ENCODE data around the gene TOB1. TPM values are rescaled to one million over a fixed set of nuclear protein-coding genes. Genes with fewer than 3 reads are reported as not detected.
A peak's percentile ranks its signal among the peaks of the same experiment; 100 is the strongest.

The TOB1 gene
- total and polyA plus RNA-seq, 9 of the 15 experiments (the other 6 are each of a cell fraction or from before 2014, with no cell fraction given) = 4.8 to 63.7 (median 13.2) TPM

GRCh38 chr17:50828508-50829170, 37.5 kb downstream of the TOB1 start:
- intact Hi-C loops (cut with micrococcal nuclease) = no loop called here
- Histone ChIP-seq H3K4me2 (ENCODE audit: insufficient read depth, low read length) (no peak overlapping the region), H3K4me3 (no peak overlapping the region)

GRCh38 chr17:50825188-50825587, 41.0 kb downstream of the TOB1 start:
- H3K27ac ChIP-seq (ENCODE audit: extremely low read depth, low read depth, low read length) = no peak overlapping the region
- DNase-seq (ENCODE audit: extremely low read depth in 1 of 4, low spot score in 3 of 4) (no peak), ATAC-seq (no peak), FAIRE-seq (no peak)
- peaks cover 0 to under 1% of the 10 kb centered on the region in 2 experiments; a peak in 3 of 5 replicates for H3K4me1 ChIP-seq (replicated peaks in 1 of 2; ENCODE audit: control insufficient read depth in 2 of 2, insufficient read depth in 2 of 2, low read length in 2 of 2)
- no peaks in the 10 kb centered on the region for H3K9me1 ChIP-seq (ENCODE audit: control insufficient read depth, insufficient read depth, low read length)
- intact Hi-C loops (cut with micrococcal nuclease) = no loop called here
- ChIA-PET CTCF (ENCODE audit: low intra/inter-chr PET ratio) (no interaction called here), POLR2A (interaction anchor here (0.8 to 1.9 kb wide), 2 partner anchors 38 to 1709 kb away, joined by 3 to 5 read pairs; no protein-coding TSS in a partner anchor)
- no peak overlapping the region for H3K4me2 ChIP-seq (ENCODE audit: insufficient read depth, low read length)
- H3K27me3 ChIP-seq (ENCODE audit: control insufficient read depth in 2 of 2, insufficient read depth in 2 of 2, low read length in 2 of 2) = no peaks in the 10 kb centered on the region
- BruUV-seq (replicated peaks) = no TSS peak
- no peaks in the 10 kb centered on the region for H3K79me2 ChIP-seq (ENCODE audit: control insufficient read depth, insufficient read depth, low read length)
- no peaks in the 10 kb centered on the region for H3K36me3 ChIP-seq (ENCODE audit: control insufficient read depth, insufficient read depth, low read length)
- H3K9ac ChIP-seq (ENCODE audit: insufficient read depth in 1 of 2, low read depth in 2 of 2, low read length in 2 of 2) = no peak overlapping the region
- TF ChIP-seq WHSC1 (IDR thresholded peaks at IDR 0.05; ENCODE audit: low read length) (no peak), ZNF507 (tag; conservative IDR thresholded peaks at IDR 0.05) (peak; percentile 26; the same call in 1 of the 2 replicates), YBX1 (IDR thresholded peaks at IDR 0.05) (no peak)
- TF ChIP-seq, protein P1, sequence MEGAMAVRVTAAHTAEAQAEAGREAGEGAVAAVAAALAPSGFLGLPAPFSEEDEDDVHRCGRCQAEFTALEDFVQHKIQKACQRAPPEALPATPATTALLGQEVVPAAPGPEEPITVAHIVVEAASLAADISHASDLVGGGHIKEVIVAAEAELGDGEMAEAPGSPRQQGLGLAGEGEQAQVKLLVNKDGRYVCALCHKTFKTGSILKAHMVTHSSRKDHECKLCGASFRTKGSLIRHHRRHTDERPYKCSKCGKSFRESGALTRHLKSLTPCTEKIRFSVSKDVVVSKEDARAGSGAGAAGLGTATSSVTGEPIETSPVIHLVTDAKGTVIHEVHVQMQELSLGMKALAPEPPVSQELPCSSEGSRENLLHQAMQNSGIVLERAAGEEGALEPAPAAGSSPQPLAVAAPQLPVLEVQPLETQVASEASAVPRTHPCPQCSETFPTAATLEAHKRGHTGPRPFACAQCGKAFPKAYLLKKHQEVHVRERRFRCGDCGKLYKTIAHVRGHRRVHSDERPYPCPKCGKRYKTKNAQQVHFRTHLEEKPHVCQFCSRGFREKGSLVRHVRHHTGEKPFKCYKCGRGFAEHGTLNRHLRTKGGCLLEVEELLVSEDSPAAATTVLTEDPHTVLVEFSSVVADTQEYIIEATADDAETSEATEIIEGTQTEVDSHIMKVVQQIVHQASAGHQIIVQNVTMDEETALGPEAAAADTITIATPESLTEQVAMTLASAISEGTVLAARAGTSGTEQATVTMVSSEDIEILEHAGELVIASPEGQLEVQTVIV (CRISPR knock-in tag; IDR thresholded peaks at IDR 0.05; ENCODE audit: borderline replicate concordance) = no peak
- in situ Hi-C loops (cut with MboI) = no loop called here
- H3K4me3 ChIP-seq = no peak overlapping the region
- H2AFZ ChIP-seq (ENCODE audit: low read depth, low read length) = no peak overlapping the region
- no peaks in the 10 kb centered on the region for H3K9me3 ChIP-seq (replicated peaks; ENCODE audit: control insufficient read depth, insufficient read depth, low read depth, low read length)
- H4K20me1 ChIP-seq (replicated peaks; ENCODE audit: control insufficient read depth, insufficient read depth, low read length) = no peaks in the 10 kb centered on the region

More at GRCh38 chr17:50828508-50829170, 37.5 kb downstream of the TOB1 start:
- CTCF ChIA-PET (ENCODE audit: low intra/inter-chr PET ratio) = no interaction called here
- WGBS (ENCODE audit: insufficient coverage, low coverage, missing lambda C conversion rate) = 46% methylated on average over 6 of the region's 6 CpGs
- ATAC-seq (no peak), DNase-seq (ENCODE audit: extremely low read depth in 1 of 4, low spot score in 3 of 4) (no peak), FAIRE-seq (no peak)
- Histone ChIP-seq H3K9ac (ENCODE audit: insufficient read depth in 1 of 2, low read depth in 2 of 2, low read length in 2 of 2) (no peak overlapping the region; a peak in 1 of 4 replicates), H3K9me1 (ENCODE audit: control insufficient read depth, insufficient read depth, low read length) (no peaks in the 10 kb centered on the region), H3K9me3 (replicated peaks; ENCODE audit: control insufficient read depth, insufficient read depth, low read depth, low read length) (no peaks in the 10 kb centered on the region), H3K36me3 (ENCODE audit: control insufficient read depth, insufficient read depth, low read length) (no peaks in the 10 kb centered on the region), H3K27ac (ENCODE audit: extremely low read depth, low read depth, low read length) (no peak overlapping the region), H4K20me1 (replicated peaks; ENCODE audit: control insufficient read depth, insufficient read depth, low read length) (no peaks in the 10 kb centered on the region), H2AFZ (ENCODE audit: low read depth, low read length) (peak overlapping the region; percentile 47; the same call in 1 of the 2 replicates), H3K79me2 (ENCODE audit: control insufficient read depth, insufficient read depth, low read length) (no peaks in the 10 kb centered on the region), H3K4me1 (replicated peaks in 1 of 2; ENCODE audit: control insufficient read depth in 2 of 2, insufficient read depth in 2 of 2, low read length in 2 of 2) (peaks cover 18 to 33% of the 10 kb centered on the region in 2 experiments), H3K27me3 (ENCODE audit: control insufficient read depth in 2 of 2, insufficient read depth in 2 of 2, low read length in 2 of 2) (no peaks in the 10 kb centered on the region)
- POLR2A ChIA-PET = interaction anchor here (0.6 to 0.7 kb wide), 2 partner anchors 121 to 211 kb away, joined by 3 read pairs; no protein-coding TSS in a partner anchor
- in situ Hi-C loops (cut with MboI) = no loop called here
- TF ChIP-seq STAG1 (CRISPR knock-in tag; IDR thresholded peaks at IDR 0.05; ENCODE audit: borderline replicate concordance) (no peak), HCFC1 (IDR thresholded peaks at IDR 0.05; ENCODE audit: low read depth, low read length) (no peak)
- BruUV-seq (replicated peaks) = no TSS peak

All from K562 (cell line).